NT2/D1 (cell line): Measurements from ENCODE around the gene PDE7B.

Experiments
- SUZ12 ChIP-seq: IDR thresholded peaks from 2 replicates; pipeline ENCODE4 v1.6.1; 2011; ENCODE audit not compliant: insufficient read length, insufficient read depth; ENCODE audit errors: extremely low read depth
- YY1 ChIP-seq: IDR thresholded peaks from 2 replicates; pipeline ENCODE4 v1.6.1; 2011; ENCODE audit not compliant: insufficient read length, insufficient read depth
- ZNF274 ChIP-seq: IDR thresholded peaks from 2 replicates; pipeline ENCODE4 v1.6.1; 2011; ENCODE audit warnings: mild to moderate bottlenecking, low read depth, low read length

GRCh38 chr6:136226674-136227377 is 375.3 kb downstream of the PDE7B start:
- no peak for TF ChIP-seq YY1
- TF ChIP-seq ZNF274: no peak
- no peak for TF ChIP-seq SUZ12
